HG03066 (cell line): ENCODE results near the gene AGBL4.
"Not testable (repeated sequence)": the region's sequence is repeated elsewhere in the genome, so short reads cannot be mapped to it uniquely, and the experiment has no call there.

Experiments
- ATAC-seq: cut with Tn5 transposase; IDR thresholded peaks from one replicate; pipeline ENCODE4 v1.9.1; 2021; ENCODE audit warnings: low read depth; ENCODE audit not compliant: unreplicated experiment

AGBL4 gene

GRCh38 chr1:50023292-50024159, at the start of gene AGBL4:
Gene AGBL4, minus strand, starts transcription at chr1:50023954.
- ATAC-seq, result no peak

GRCh38 chr1:50066806-50067205, 43.1 kb upstream of the AGBL4 start:
- ATAC-seq, result no peak

- ATAC-seq, result no peak
Measured at GRCh38 chr1:50060279-50060678, 36.5 kb upstream of the AGBL4 start.

GRCh38 chr1:50048791-50049190, 25.0 kb upstream of the AGBL4 start:
- ATAC-seq, result no peak

GRCh38 chr1:50047916-50048694, 24.4 kb upstream of the AGBL4 start:
- no peak for ATAC-seq

GRCh38 chr1:50038237-50038809, 14.6 kb upstream of the AGBL4 start:
- ATAC-seq, result no peak

GRCh38 chr1:50027794-50028193, 4.0 kb upstream of the AGBL4 start:
- no peak for ATAC-seq

GRCh38 chr1:49995734-49996133, 28.0 kb downstream of the AGBL4 start:
- ATAC-seq, result no peak

- ATAC-seq, result no peak
Measured at GRCh38 chr1:49971088-49971487, 52.7 kb downstream of the AGBL4 start.

GRCh38 chr1:49951385-49951784, 72.4 kb downstream of the AGBL4 start:
- ATAC-seq, result no peak

GRCh38 chr1:49915301-49915700, 108.5 kb downstream of the AGBL4 start:
- ATAC-seq, result not testable (repeated sequence)

- no peak for ATAC-seq
Measured at GRCh38 chr1:49906365-49906764, 117.4 kb downstream of the AGBL4 start.

- ATAC-seq, result no peak
Measured at GRCh38 chr1:49864581-49864980, 159.2 kb downstream of the AGBL4 start.

- no peak for ATAC-seq
Measured at GRCh38 chr1:49854741-49855140, 169.0 kb downstream of the AGBL4 start.

- no peak for ATAC-seq
Measured at GRCh38 chr1:49842596-49842995, 181.2 kb downstream of the AGBL4 start.

- no peak for ATAC-seq
Measured at GRCh38 chr1:49841767-49842166, 182.0 kb downstream of the AGBL4 start.

GRCh38 chr1:49824261-49824660, 199.5 kb downstream of the AGBL4 start:
- no peak for ATAC-seq

- no peak for ATAC-seq
Measured at GRCh38 chr1:49817681-49818080, 206.1 kb downstream of the AGBL4 start.

GRCh38 chr1:49787013-49787412, 236.7 kb downstream of the AGBL4 start:
- ATAC-seq, result not testable (repeated sequence)

GRCh38 chr1:49765034-49765433, 258.7 kb downstream of the AGBL4 start:
- ATAC-seq, result no peak

- ATAC-seq, result not testable (repeated sequence)
Measured at GRCh38 chr1:49738118-49738517, 285.6 kb downstream of the AGBL4 start.
